ENCODE data around the gene ARHGEF10L.
A peak's percentile ranks its signal among the peaks of the same experiment; 100 is the strongest.

The ARHGEF10L gene

DNA sequence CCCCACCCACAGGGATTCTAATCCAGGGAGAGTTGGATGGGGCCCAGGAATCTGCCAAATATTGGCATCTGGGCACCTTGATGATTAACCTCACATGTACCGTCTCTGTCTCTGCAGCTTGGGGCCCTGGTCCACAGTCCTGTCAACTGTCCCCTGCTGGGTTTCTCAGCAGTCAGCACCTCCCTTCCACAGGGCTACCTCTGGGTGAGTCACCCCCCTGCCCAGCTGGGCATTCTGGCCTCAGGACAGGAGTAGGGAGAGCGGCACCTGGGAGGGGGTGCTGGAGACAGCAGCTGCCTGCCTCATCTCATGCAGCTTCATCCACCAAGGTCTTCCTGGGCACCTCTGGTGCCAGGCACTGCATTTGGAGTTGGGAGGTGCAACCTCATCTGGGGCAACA is 115.0 kb downstream of the ARHGEF10L start:
- Histone ChIP-seq H3K9me3 (ENCODE audit: control insufficient read depth, low read length) (no peaks in the 10 kb centered on the region), H3K4me3 (ENCODE audit: insufficient read depth, low read depth, low read length, poor library complexity, severe bottlenecking) (no peak overlapping the region), H3K27me3 (replicated peaks; ENCODE audit: control insufficient read depth, insufficient read depth, low read length, poor library complexity, severe bottlenecking) (no peaks in the 10 kb centered on the region), H3K27ac (ENCODE audit: insufficient read depth, low read length, poor library complexity, severe bottlenecking) (no peak overlapping the region), H3K36me3 (ENCODE audit: control insufficient read depth, insufficient read depth, low read length) (no peaks in the 10 kb centered on the region), H3K4me1 (ENCODE audit: control insufficient read depth, insufficient read depth, low read length, poor library complexity, severe bottlenecking) (no peaks in the 10 kb centered on the region)
- DNase-seq: no peak

DNA sequence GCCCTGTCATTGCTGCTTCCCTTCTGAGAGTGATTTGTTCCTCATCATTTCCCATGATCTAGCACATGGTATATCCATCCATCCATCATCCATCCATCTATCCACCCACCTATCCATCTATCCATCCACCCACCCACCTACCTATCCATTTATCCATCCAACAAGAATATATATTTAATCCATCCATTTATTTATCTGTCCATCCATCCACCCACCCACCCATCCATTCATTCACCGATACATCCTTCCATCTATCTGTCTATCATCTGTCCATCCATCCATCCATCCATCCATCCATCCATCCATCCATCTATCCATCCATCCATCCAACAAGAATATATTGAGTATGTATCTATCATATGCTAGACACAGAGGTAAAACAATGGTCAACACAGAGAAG is 115.7 kb downstream of the ARHGEF10L start:
- Histone ChIP-seq H3K27me3 (replicated peaks; ENCODE audit: control insufficient read depth, insufficient read depth, low read length, poor library complexity, severe bottlenecking) (no peaks in the 10 kb centered on the region), H3K4me1 (ENCODE audit: control insufficient read depth, insufficient read depth, low read length, poor library complexity, severe bottlenecking) (no peaks in the 10 kb centered on the region), H3K4me3 (ENCODE audit: insufficient read depth, low read depth, low read length, poor library complexity, severe bottlenecking) (no peak overlapping the region), H3K9me3 (ENCODE audit: control insufficient read depth, low read length) (no peaks in the 10 kb centered on the region), H3K36me3 (ENCODE audit: control insufficient read depth, insufficient read depth, low read length) (no peaks in the 10 kb centered on the region), H3K27ac (ENCODE audit: insufficient read depth, low read length, poor library complexity, severe bottlenecking) (no peak overlapping the region)
- no peak for DNase-seq

DNA sequence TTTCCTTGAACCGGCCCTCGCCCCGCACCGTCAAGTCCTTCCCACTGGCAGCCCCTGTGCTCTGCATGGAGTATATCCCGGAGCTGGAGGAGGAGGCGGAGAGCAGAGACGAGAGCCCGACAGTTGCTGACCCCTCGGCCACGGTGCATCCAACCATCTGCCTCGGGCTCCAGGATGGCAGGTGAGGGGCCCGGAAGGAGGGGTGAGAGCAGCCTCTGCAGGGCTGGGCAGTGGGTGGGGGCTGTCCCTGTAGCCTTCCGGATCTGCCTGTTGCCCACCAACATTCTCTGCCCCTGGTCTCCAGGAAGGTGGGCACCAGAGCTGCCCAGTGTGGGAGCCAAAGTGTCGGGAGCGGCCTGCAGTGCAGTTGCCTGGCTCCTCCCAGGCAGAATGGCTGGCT is 116.4 kb downstream of the ARHGEF10L start:
- Histone ChIP-seq H3K27ac (ENCODE audit: insufficient read depth, low read length, poor library complexity, severe bottlenecking) (no peak overlapping the region), H3K4me3 (ENCODE audit: insufficient read depth, low read depth, low read length, poor library complexity, severe bottlenecking) (no peak overlapping the region), H3K27me3 (replicated peaks; ENCODE audit: control insufficient read depth, insufficient read depth, low read length, poor library complexity, severe bottlenecking) (no peaks in the 10 kb centered on the region), H3K36me3 (ENCODE audit: control insufficient read depth, insufficient read depth, low read length) (no peaks in the 10 kb centered on the region), H3K9me3 (ENCODE audit: control insufficient read depth, low read length) (no peaks in the 10 kb centered on the region), H3K4me1 (ENCODE audit: control insufficient read depth, insufficient read depth, low read length, poor library complexity, severe bottlenecking) (no peaks in the 10 kb centered on the region)
- no peak for DNase-seq

DNA sequence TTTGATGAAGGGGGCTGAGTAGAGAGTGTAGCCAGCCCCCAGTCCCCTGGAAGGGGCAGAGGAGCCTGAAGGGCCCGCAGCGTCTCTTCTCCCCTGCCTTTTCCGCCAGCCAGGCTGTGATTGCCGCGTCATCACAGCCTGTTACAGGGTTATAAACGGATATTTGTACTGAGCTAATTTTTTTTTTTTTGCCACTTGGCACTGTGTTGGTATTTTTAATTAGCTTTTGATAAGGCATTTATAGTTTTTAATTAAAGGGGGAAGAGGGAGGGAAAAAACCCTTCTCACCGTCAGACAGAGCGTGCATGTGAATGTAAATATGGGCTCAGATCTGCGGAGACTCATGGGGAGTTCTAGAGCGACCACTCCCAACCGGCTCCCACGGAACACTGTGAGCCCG is 117.9 kb downstream of the ARHGEF10L start:
- no peaks in the 10 kb centered on the region for H3K36me3 ChIP-seq (ENCODE audit: control insufficient read depth, insufficient read depth, low read length)

DNA sequence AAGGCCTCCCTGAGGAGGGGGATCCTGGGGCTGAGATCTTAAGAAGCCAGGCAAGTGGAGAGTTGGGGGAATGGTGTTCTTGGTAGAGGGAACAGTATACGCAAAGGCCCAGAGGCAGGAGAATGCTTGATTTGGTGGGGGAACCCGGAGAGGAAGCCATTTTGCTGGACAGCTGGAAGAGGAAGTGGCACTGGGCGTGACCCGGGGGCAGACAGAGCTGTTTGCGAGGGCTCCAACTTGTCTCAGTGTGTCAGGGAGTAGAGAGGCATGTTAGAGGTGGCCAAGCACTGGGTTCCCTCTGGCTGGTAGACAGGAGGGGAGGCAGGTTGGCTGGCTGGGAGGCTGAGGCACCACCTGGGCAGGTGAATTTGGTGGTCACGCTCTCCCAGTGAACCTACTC is 119.3 kb downstream of the ARHGEF10L start:
- no peaks in the 10 kb centered on the region for H3K27me3 ChIP-seq (replicated peaks; ENCODE audit: control insufficient read depth, insufficient read depth, low read length, poor library complexity, severe bottlenecking)
- H3K27ac ChIP-seq (ENCODE audit: insufficient read depth, low read length, poor library complexity, severe bottlenecking): no peak overlapping the region
- H3K36me3 ChIP-seq (ENCODE audit: control insufficient read depth, insufficient read depth, low read length): no peaks in the 10 kb centered on the region
- no peak overlapping the region for H3K4me3 ChIP-seq (ENCODE audit: insufficient read depth, low read depth, low read length, poor library complexity, severe bottlenecking)
- no peaks in the 10 kb centered on the region for H3K9me3 ChIP-seq (ENCODE audit: control insufficient read depth, low read length)
- no peaks in the 10 kb centered on the region for H3K4me1 ChIP-seq (ENCODE audit: control insufficient read depth, insufficient read depth, low read length, poor library complexity, severe bottlenecking)
- no peak for DNase-seq

More for the DNA sequence above, 117.9 kb downstream of the ARHGEF10L start:
- Histone ChIP-seq H3K27me3 (replicated peaks; ENCODE audit: control insufficient read depth, insufficient read depth, low read length, poor library complexity, severe bottlenecking) (no peaks in the 10 kb centered on the region), H3K27ac (ENCODE audit: insufficient read depth, low read length, poor library complexity, severe bottlenecking) (no peak overlapping the region), H3K9me3 (ENCODE audit: control insufficient read depth, low read length) (no peaks in the 10 kb centered on the region), H3K4me3 (ENCODE audit: insufficient read depth, low read depth, low read length, poor library complexity, severe bottlenecking) (no peak overlapping the region), H3K4me1 (ENCODE audit: control insufficient read depth, insufficient read depth, low read length, poor library complexity, severe bottlenecking) (no peaks in the 10 kb centered on the region)
- no peak for DNase-seq

DNA sequence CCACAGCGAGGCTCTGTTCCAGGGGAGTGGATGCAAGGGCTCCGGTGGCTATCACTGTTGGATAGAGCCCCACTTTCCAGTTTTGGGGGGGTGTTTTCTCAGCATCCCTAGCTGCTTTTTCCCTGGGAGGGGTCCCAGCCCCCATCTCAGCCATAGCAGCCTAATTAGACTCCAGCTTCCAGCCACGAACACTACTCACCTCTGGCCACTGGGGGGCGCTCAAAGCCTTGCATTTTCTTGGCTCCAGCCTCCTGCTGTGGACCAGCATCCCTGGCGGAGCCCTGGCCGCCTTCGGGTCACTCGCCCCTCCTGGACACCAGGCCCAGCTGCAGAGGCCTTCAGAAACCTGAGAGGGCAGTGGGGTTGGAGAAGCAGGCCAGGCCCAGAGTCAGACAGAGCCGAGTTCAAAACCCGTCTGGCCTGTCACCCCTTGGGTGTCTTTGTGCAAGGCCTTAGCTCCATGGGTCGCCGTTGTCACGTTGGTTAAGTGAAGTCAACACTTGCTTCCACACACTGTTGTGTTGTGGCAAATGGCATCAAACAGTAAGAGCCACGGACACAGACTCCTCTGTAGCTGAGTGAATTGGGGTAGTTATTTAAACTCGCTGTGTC is 122.2 kb downstream of the ARHGEF10L start:
- Histone ChIP-seq H3K27me3 (replicated peaks; ENCODE audit: control insufficient read depth, insufficient read depth, low read length, poor library complexity, severe bottlenecking) (no peaks in the 10 kb centered on the region), H3K9me3 (ENCODE audit: control insufficient read depth, low read length) (no peaks in the 10 kb centered on the region), H3K4me3 (ENCODE audit: insufficient read depth, low read depth, low read length, poor library complexity, severe bottlenecking) (no peak overlapping the region), H3K4me1 (ENCODE audit: control insufficient read depth, insufficient read depth, low read length, poor library complexity, severe bottlenecking) (no peaks in the 10 kb centered on the region), H3K27ac (ENCODE audit: insufficient read depth, low read length, poor library complexity, severe bottlenecking) (no peak overlapping the region), H3K36me3 (ENCODE audit: control insufficient read depth, insufficient read depth, low read length) (no peaks in the 10 kb centered on the region)
- DNase-seq: peak in 1 of 3 donors; percentile 10

DNA sequence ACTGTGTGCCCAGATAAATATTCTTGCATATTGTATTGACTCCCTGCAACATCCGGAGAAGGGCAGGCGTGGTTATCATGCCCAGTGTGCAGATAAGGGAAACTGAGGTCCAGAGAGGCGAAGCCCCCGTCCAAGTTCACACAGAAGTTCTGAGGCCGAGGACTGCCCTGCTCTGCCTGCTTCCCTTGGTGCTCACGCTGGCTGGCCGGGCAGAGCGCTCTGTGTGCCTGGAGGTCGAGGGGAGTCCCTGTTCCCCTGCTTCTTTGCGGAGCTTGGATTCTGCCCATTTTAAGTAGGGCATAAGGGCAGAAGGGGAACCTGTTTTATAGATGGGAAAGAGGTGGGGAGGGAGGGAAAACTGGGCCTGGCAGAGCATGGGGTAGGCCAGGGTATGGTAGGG is 122.8 kb downstream of the ARHGEF10L start:
- Histone ChIP-seq H3K9me3 (ENCODE audit: control insufficient read depth, low read length) (no peaks in the 10 kb centered on the region), H3K4me3 (ENCODE audit: insufficient read depth, low read depth, low read length, poor library complexity, severe bottlenecking) (no peak overlapping the region), H3K4me1 (ENCODE audit: control insufficient read depth, insufficient read depth, low read length, poor library complexity, severe bottlenecking) (no peaks in the 10 kb centered on the region), H3K27me3 (replicated peaks; ENCODE audit: control insufficient read depth, insufficient read depth, low read length, poor library complexity, severe bottlenecking) (no peaks in the 10 kb centered on the region), H3K36me3 (ENCODE audit: control insufficient read depth, insufficient read depth, low read length) (no peaks in the 10 kb centered on the region), H3K27ac (ENCODE audit: insufficient read depth, low read length, poor library complexity, severe bottlenecking) (no peak overlapping the region)
- DNase-seq: no peak

DNA sequence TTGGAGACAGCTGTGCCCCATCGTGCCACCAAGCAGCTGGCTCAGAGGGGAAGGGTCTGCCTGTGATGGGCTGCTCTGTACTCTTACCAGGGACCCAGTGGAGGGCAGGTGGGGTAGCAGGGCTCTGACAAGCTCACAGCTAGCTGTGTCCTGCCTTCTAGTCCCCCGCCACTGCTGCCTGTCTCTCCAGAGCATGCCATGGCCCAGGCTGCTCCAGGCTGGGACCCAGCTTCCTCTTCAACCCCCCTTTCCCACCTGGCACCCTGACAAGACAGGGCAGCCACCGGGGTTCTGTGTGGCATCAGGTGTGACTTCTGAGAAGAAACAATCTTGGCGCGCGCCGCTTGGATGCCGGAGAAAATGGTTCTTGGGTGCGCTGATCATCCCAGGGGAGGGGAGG is 123.3 kb downstream of the ARHGEF10L start:
- Histone ChIP-seq H3K27me3 (replicated peaks; ENCODE audit: control insufficient read depth, insufficient read depth, low read length, poor library complexity, severe bottlenecking) (no peaks in the 10 kb centered on the region), H3K36me3 (ENCODE audit: control insufficient read depth, insufficient read depth, low read length) (no peaks in the 10 kb centered on the region), H3K4me1 (ENCODE audit: control insufficient read depth, insufficient read depth, low read length, poor library complexity, severe bottlenecking) (no peaks in the 10 kb centered on the region), H3K27ac (ENCODE audit: insufficient read depth, low read length, poor library complexity, severe bottlenecking) (no peak overlapping the region), H3K4me3 (ENCODE audit: insufficient read depth, low read depth, low read length, poor library complexity, severe bottlenecking) (no peak overlapping the region), H3K9me3 (ENCODE audit: control insufficient read depth, low read length) (no peaks in the 10 kb centered on the region)
- no peak for DNase-seq

DNA sequence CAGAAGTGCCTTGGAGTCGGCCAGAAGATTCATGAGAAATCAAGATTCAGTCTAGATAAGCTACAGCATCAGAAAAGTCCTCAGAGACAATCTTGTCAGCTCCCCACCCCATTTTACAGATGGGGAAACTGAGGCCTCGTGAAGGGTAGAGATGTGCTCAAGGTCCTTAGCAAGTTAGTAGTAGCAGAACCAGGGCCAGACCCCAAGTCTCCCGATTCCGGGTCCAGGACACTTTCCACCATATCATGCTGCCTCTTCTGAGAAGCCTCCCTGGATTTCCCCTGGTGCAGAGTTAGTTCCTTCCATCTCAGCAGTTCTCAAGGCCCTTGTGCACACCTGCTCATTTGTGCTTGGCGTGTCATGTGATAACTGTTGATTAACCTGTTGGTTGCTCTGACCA is 124.1 kb downstream of the ARHGEF10L start:
- no peak overlapping the region for H3K4me3 ChIP-seq (ENCODE audit: insufficient read depth, low read depth, low read length, poor library complexity, severe bottlenecking)
- DNase-seq: no peak
- H3K27ac ChIP-seq (ENCODE audit: insufficient read depth, low read length, poor library complexity, severe bottlenecking): no peak overlapping the region
- no peaks in the 10 kb centered on the region for H3K27me3 ChIP-seq (replicated peaks; ENCODE audit: control insufficient read depth, insufficient read depth, low read length, poor library complexity, severe bottlenecking)
- H3K4me1 ChIP-seq (ENCODE audit: control insufficient read depth, insufficient read depth, low read length, poor library complexity, severe bottlenecking): no peaks in the 10 kb centered on the region
- H3K36me3 ChIP-seq (ENCODE audit: control insufficient read depth, insufficient read depth, low read length): no peaks in the 10 kb centered on the region
- no peaks in the 10 kb centered on the region for H3K9me3 ChIP-seq (ENCODE audit: control insufficient read depth, low read length)

DNA sequence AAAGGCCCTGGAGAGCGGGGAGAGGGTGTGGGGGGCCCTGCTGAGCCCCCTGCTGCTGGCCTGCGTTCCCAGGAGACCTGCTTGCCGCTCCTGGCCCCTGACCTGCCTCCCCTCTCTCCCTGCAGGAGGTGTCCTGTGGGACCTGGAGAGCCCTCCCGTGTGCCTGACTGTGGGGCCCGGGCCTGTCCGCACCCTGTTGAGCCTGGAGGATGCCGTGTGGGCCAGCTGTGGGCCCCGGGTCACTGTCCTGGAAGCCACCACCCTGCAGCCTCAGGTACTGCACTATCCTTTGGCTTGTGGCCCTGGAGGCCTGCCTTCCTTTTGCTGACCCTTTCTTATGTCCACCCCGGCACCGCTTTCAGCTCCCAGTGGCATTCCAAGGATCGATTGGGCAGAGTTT is 124.8 kb downstream of the ARHGEF10L start:
- Histone ChIP-seq H3K36me3 (ENCODE audit: control insufficient read depth, insufficient read depth, low read length) (no peaks in the 10 kb centered on the region), H3K27me3 (replicated peaks; ENCODE audit: control insufficient read depth, insufficient read depth, low read length, poor library complexity, severe bottlenecking) (no peaks in the 10 kb centered on the region), H3K27ac (ENCODE audit: insufficient read depth, low read length, poor library complexity, severe bottlenecking) (no peak overlapping the region), H3K9me3 (ENCODE audit: control insufficient read depth, low read length) (no peaks in the 10 kb centered on the region), H3K4me3 (ENCODE audit: insufficient read depth, low read depth, low read length, poor library complexity, severe bottlenecking) (no peak overlapping the region), H3K4me1 (ENCODE audit: control insufficient read depth, insufficient read depth, low read length, poor library complexity, severe bottlenecking) (no peaks in the 10 kb centered on the region)
- DNase-seq: no peak
